Measurements from ENCODE around the gene SPA17.

SPA17 gene

DNA sequence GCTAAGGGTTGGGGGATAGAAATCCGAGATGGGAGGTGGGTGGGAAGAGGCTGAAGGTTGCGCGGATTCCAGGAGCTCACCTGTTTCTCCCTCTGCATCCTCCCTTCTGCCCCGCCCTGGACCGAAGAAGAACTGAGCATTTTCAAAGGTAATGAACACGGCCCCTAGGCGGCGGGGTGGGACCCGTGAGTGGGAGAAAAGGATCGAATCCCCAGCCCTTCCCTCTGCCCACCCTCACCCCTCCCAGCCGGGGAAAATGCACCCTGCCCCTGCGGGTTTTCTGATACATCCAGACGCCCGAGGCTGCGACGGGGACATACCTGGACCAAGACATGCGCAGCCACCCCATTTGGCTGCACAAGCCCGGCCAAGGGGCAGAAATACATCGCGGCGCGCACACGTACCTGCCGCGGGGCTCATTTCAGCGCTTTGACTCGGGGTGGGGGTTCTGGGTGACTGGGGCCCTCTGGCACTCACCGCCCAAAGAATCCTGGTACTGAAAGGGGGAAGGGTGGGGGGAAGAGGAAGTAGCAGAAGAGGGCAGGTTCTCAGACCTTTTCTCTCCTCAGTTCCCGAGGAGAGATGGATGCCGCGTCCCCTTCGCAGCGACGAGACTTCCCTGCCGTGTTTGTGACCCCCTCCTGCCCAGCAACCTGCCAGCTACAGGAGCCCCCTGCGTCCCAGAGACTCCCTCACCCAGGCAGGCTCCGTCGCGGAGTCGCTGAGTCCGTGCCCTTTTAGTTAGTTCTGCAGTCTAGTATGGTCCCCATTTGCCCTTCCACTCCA lies 72.3 kb downstream of the SPA17 start:
- Histone ChIP-seq H3K4me1 (peaks cover 41% of the 10 kb centered on the region), H3K9ac (peak overlapping the region; percentile 64), H3K36me3 (peaks cover 5% of the 10 kb centered on the region; the same call in 1 of the 2 replicates), H3K27ac (peak overlapping the region; percentile 49), H3K4me3 (peak overlapping the region; percentile 69), H3K4me2 (peak overlapping the region; percentile 95), H3K9me3 (no peaks in the 10 kb centered on the region), H4K20me1 (peaks cover 25% of the 10 kb centered on the region; the same call in 1 of the 2 replicates), H3K27me3 (no peaks in the 10 kb centered on the region)
- TF ChIP-seq Cebpa-rat (IDR thresholded peaks at IDR 0.05): no peak

GRCh38 chr11:124746621-124747243 lies 73.0 kb downstream of the SPA17 start:
- H3K9ac ChIP-seq: peak overlapping the region; percentile 64
- H3K27ac ChIP-seq: peak overlapping the region; percentile 49
- H3K4me2 ChIP-seq: peak overlapping the region; percentile 95
- peak overlapping the region; percentile 69 for H3K4me3 ChIP-seq
- no peaks in the 10 kb centered on the region for H3K9me3 ChIP-seq
- no peak for TF ChIP-seq Cebpa-rat (IDR thresholded peaks at IDR 0.05)
- peaks cover 18% of the 10 kb centered on the region; the same call in 1 of the 2 replicates for H4K20me1 ChIP-seq
- peaks cover 34% of the 10 kb centered on the region for H3K4me1 ChIP-seq
- no peaks in the 10 kb centered on the region for H3K27me3 ChIP-seq
- peaks cover 5% of the 10 kb centered on the region; the same call in 1 of the 2 replicates for H3K36me3 ChIP-seq
